ENCODE measurements around the gene PTPRD.
"Not testable (repeated sequence)": the region's sequence is repeated elsewhere in the genome, so short reads cannot be mapped to it uniquely, and the experiment has no call there.

Gene PTPRD

GRCh38 chr9:9124616-9125015 is 1488.2 kb downstream of the PTPRD start:
- H3K27me3 ChIP-seq (replicated peaks; ENCODE audit: control insufficient read depth, insufficient read depth, low read length): no peaks in the 10 kb centered on the region
- no peak for DNase-seq (ENCODE audit: low read depth)
- H3K9me3 ChIP-seq (ENCODE audit: control insufficient read depth, low read length): no peaks in the 10 kb centered on the region
- no peak overlapping the region for H3K9ac ChIP-seq (ENCODE audit: low read length)
- H3K4me1 ChIP-seq (ENCODE audit: control insufficient read depth, insufficient read depth, low read length): peaks cover 11% of the 10 kb centered on the region
- H3K4me3 ChIP-seq (ENCODE audit: low read length): no peak overlapping the region
- no peaks in the 10 kb centered on the region for H3K36me3 ChIP-seq (ENCODE audit: control insufficient read depth, insufficient read depth, low read length, severe bottlenecking)

- Histone ChIP-seq H3K4me1 (ENCODE audit: control insufficient read depth, insufficient read depth, low read length) (peaks cover 11% of the 10 kb centered on the region), H3K9ac (ENCODE audit: low read length) (no peak overlapping the region), H3K27me3 (replicated peaks; ENCODE audit: control insufficient read depth, insufficient read depth, low read length) (no peaks in the 10 kb centered on the region), H3K4me3 (ENCODE audit: low read length) (no peak overlapping the region), H3K36me3 (ENCODE audit: control insufficient read depth, insufficient read depth, low read length, severe bottlenecking) (no peaks in the 10 kb centered on the region), H3K9me3 (ENCODE audit: control insufficient read depth, low read length) (no peaks in the 10 kb centered on the region)
- no peak for DNase-seq (ENCODE audit: low read depth)
Measured at GRCh38 chr9:9122230-9122875, 1490.4 kb downstream of the PTPRD start.

GRCh38 chr9:9117866-9118265 is 1494.9 kb downstream of the PTPRD start:
- Histone ChIP-seq H3K27me3 (replicated peaks; ENCODE audit: control insufficient read depth, insufficient read depth, low read length) (no peaks in the 10 kb centered on the region), H3K36me3 (ENCODE audit: control insufficient read depth, insufficient read depth, low read length, severe bottlenecking) (no peaks in the 10 kb centered on the region), H3K9me3 (ENCODE audit: control insufficient read depth, low read length) (no peaks in the 10 kb centered on the region), H3K4me3 (ENCODE audit: low read length) (no peak overlapping the region), H3K4me1 (ENCODE audit: control insufficient read depth, insufficient read depth, low read length) (no peaks in the 10 kb centered on the region), H3K9ac (ENCODE audit: low read length) (no peak overlapping the region)
- DNase-seq (ENCODE audit: low read depth): no peak

GRCh38 chr9:9112001-9112720 is 1500.6 kb downstream of the PTPRD start:
- no peak overlapping the region for H3K9ac ChIP-seq (ENCODE audit: low read length)
- no peak overlapping the region for H3K4me3 ChIP-seq (ENCODE audit: low read length)
- no peaks in the 10 kb centered on the region for H3K27me3 ChIP-seq (replicated peaks; ENCODE audit: control insufficient read depth, insufficient read depth, low read length)
- H3K36me3 ChIP-seq (ENCODE audit: control insufficient read depth, insufficient read depth, low read length, severe bottlenecking): no peaks in the 10 kb centered on the region
- no peaks in the 10 kb centered on the region for H3K4me1 ChIP-seq (ENCODE audit: control insufficient read depth, insufficient read depth, low read length)
- H3K9me3 ChIP-seq (ENCODE audit: control insufficient read depth, low read length): no peaks in the 10 kb centered on the region
- DNase-seq (ENCODE audit: low read depth): no peak

GRCh38 chr9:9108641-9109040 is 1504.2 kb downstream of the PTPRD start:
- no peaks in the 10 kb centered on the region for H3K9me3 ChIP-seq (ENCODE audit: control insufficient read depth, low read length)
- H3K36me3 ChIP-seq (ENCODE audit: control insufficient read depth, insufficient read depth, low read length, severe bottlenecking): no peaks in the 10 kb centered on the region
- H3K4me1 ChIP-seq (ENCODE audit: control insufficient read depth, insufficient read depth, low read length): no peaks in the 10 kb centered on the region
- no peak for DNase-seq (ENCODE audit: low read depth)
- no peaks in the 10 kb centered on the region for H3K27me3 ChIP-seq (replicated peaks; ENCODE audit: control insufficient read depth, insufficient read depth, low read length)
- H3K4me3 ChIP-seq (ENCODE audit: low read length): no peak overlapping the region
- no peak overlapping the region for H3K9ac ChIP-seq (ENCODE audit: low read length)

- DNase-seq (ENCODE audit: low read depth): no peak
Measured at GRCh38 chr9:9102295-9102694, 1510.5 kb downstream of the PTPRD start.

GRCh38 chr9:9100070-9100469 is 1512.7 kb downstream of the PTPRD start:
- no peak overlapping the region for H3K4me3 ChIP-seq (ENCODE audit: low read length)
- H3K36me3 ChIP-seq (ENCODE audit: control insufficient read depth, insufficient read depth, low read length, severe bottlenecking): no peaks in the 10 kb centered on the region
- H3K9me3 ChIP-seq (ENCODE audit: control insufficient read depth, low read length): no peaks in the 10 kb centered on the region
- H3K4me1 ChIP-seq (ENCODE audit: control insufficient read depth, insufficient read depth, low read length): no peaks in the 10 kb centered on the region
- no peak for DNase-seq (ENCODE audit: low read depth)
- no peak overlapping the region for H3K9ac ChIP-seq (ENCODE audit: low read length)
- no peaks in the 10 kb centered on the region for H3K27me3 ChIP-seq (replicated peaks; ENCODE audit: control insufficient read depth, insufficient read depth, low read length)

More at GRCh38 chr9:9102295-9102694, 1510.5 kb downstream of the PTPRD start:
- H3K4me1 ChIP-seq (ENCODE audit: control insufficient read depth, insufficient read depth, low read length): no peaks in the 10 kb centered on the region
- no peaks in the 10 kb centered on the region for H3K9me3 ChIP-seq (ENCODE audit: control insufficient read depth, low read length)
- no peaks in the 10 kb centered on the region for H3K27me3 ChIP-seq (replicated peaks; ENCODE audit: control insufficient read depth, insufficient read depth, low read length)
- no peak overlapping the region for H3K4me3 ChIP-seq (ENCODE audit: low read length)
- H3K36me3 ChIP-seq (ENCODE audit: control insufficient read depth, insufficient read depth, low read length, severe bottlenecking): no peaks in the 10 kb centered on the region
- H3K9ac ChIP-seq (ENCODE audit: low read length): no peak overlapping the region

- no peak overlapping the region for H3K9ac ChIP-seq (ENCODE audit: low read length)
- no peak overlapping the region for H3K4me3 ChIP-seq (ENCODE audit: low read length)
- H3K27me3 ChIP-seq (replicated peaks; ENCODE audit: control insufficient read depth, insufficient read depth, low read length): no peaks in the 10 kb centered on the region
- DNase-seq (ENCODE audit: low read depth): no peak
- H3K36me3 ChIP-seq (ENCODE audit: control insufficient read depth, insufficient read depth, low read length, severe bottlenecking): no peaks in the 10 kb centered on the region
- no peaks in the 10 kb centered on the region for H3K4me1 ChIP-seq (ENCODE audit: control insufficient read depth, insufficient read depth, low read length)
- no peaks in the 10 kb centered on the region for H3K9me3 ChIP-seq (ENCODE audit: control insufficient read depth, low read length)
Measured at GRCh38 chr9:9099646-9100045, 1513.2 kb downstream of the PTPRD start.

GRCh38 chr9:9097254-9097653 is 1515.5 kb downstream of the PTPRD start:
- not testable (repeated sequence) for H3K27me3 ChIP-seq (replicated peaks; ENCODE audit: control insufficient read depth, insufficient read depth, low read length); H3K36me3 ChIP-seq (ENCODE audit: control insufficient read depth, insufficient read depth, low read length, severe bottlenecking); H3K4me1 ChIP-seq (ENCODE audit: control insufficient read depth, insufficient read depth, low read length); H3K9me3 ChIP-seq (ENCODE audit: control insufficient read depth, low read length); H3K9ac ChIP-seq (ENCODE audit: low read length); H3K4me3 ChIP-seq (ENCODE audit: low read length); DNase-seq (ENCODE audit: low read depth)

GRCh38 chr9:9091387-9091786 is 1521.4 kb downstream of the PTPRD start:
- Histone ChIP-seq H3K27me3 (replicated peaks; ENCODE audit: control insufficient read depth, insufficient read depth, low read length) (no peaks in the 10 kb centered on the region), H3K36me3 (ENCODE audit: control insufficient read depth, insufficient read depth, low read length, severe bottlenecking) (no peaks in the 10 kb centered on the region), H3K9ac (ENCODE audit: low read length) (no peak overlapping the region), H3K4me1 (ENCODE audit: control insufficient read depth, insufficient read depth, low read length) (no peaks in the 10 kb centered on the region), H3K9me3 (ENCODE audit: control insufficient read depth, low read length) (no peaks in the 10 kb centered on the region), H3K4me3 (ENCODE audit: low read length) (no peak overlapping the region)
- DNase-seq (ENCODE audit: low read depth): no peak

GRCh38 chr9:9079473-9079872 is 1533.3 kb downstream of the PTPRD start:
- no peaks in the 10 kb centered on the region for H3K9me3 ChIP-seq (ENCODE audit: control insufficient read depth, low read length)
- no peaks in the 10 kb centered on the region for H3K4me1 ChIP-seq (ENCODE audit: control insufficient read depth, insufficient read depth, low read length)
- no peak overlapping the region for H3K4me3 ChIP-seq (ENCODE audit: low read length)
- no peaks in the 10 kb centered on the region for H3K27me3 ChIP-seq (replicated peaks; ENCODE audit: control insufficient read depth, insufficient read depth, low read length)
- DNase-seq (ENCODE audit: low read depth): no peak
- no peaks in the 10 kb centered on the region for H3K36me3 ChIP-seq (ENCODE audit: control insufficient read depth, insufficient read depth, low read length, severe bottlenecking)
- H3K9ac ChIP-seq (ENCODE audit: low read length): no peak overlapping the region
